ENCODE results near the gene AGRN. TPM values are rescaled to one million over a fixed set of nuclear protein-coding genes. Genes with fewer than 3 reads are reported as not detected.

AGRN gene
- total RNA-seq, 1 donor, result 95.9 TPM

- DNase-seq (ENCODE audit: low read depth), result no peak
- TF ChIP-seq, protein P1, sequence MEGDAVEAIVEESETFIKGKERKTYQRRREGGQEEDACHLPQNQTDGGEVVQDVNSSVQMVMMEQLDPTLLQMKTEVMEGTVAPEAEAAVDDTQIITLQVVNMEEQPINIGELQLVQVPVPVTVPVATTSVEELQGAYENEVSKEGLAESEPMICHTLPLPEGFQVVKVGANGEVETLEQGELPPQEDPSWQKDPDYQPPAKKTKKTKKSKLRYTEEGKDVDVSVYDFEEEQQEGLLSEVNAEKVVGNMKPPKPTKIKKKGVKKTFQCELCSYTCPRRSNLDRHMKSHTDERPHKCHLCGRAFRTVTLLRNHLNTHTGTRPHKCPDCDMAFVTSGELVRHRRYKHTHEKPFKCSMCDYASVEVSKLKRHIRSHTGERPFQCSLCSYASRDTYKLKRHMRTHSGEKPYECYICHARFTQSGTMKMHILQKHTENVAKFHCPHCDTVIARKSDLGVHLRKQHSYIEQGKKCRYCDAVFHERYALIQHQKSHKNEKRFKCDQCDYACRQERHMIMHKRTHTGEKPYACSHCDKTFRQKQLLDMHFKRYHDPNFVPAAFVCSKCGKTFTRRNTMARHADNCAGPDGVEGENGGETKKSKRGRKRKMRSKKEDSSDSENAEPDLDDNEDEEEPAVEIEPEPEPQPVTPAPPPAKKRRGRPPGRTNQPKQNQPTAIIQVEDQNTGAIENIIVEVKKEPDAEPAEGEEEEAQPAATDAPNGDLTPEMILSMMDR (IDR thresholded peaks at IDR 0.05; ENCODE audit: insufficient read depth, low read depth, low read length), result no peak
- H3K4me3 ChIP-seq (ENCODE audit: low read depth, low read length), result no peak overlapping the region
These were observed 11.8 kb downstream of the AGRN start for GRCh38 chr1:1031659-1032235.

GRCh38 chr1:1032424-1032823, 12.5 kb downstream of the AGRN start:
- no peak overlapping the region for H3K4me3 ChIP-seq (ENCODE audit: low read depth, low read length)
- no peak for DNase-seq (ENCODE audit: low read depth)
- TF ChIP-seq, protein P1 (IDR thresholded peaks at IDR 0.05; ENCODE audit: insufficient read depth, low read depth, low read length), result no peak

- TF ChIP-seq, protein P1 (IDR thresholded peaks at IDR 0.05; ENCODE audit: insufficient read depth, low read depth, low read length), result peak; percentile 75
- peak overlapping the region; percentile 54 for H3K4me3 ChIP-seq (ENCODE audit: low read depth, low read length)
- peak; percentile 86 for DNase-seq (ENCODE audit: low read depth)
These were observed 13.2 kb downstream of the AGRN start for GRCh38 chr1:1033009-1033587.

GRCh38 chr1:1033731-1034438, 14.0 kb downstream of the AGRN start:
- peak overlapping the region; percentile 34 for H3K4me3 ChIP-seq (ENCODE audit: low read depth, low read length)
- TF ChIP-seq, protein P1 (IDR thresholded peaks at IDR 0.05; ENCODE audit: insufficient read depth, low read depth, low read length), result no peak
- no peak for DNase-seq (ENCODE audit: low read depth)

DNA sequence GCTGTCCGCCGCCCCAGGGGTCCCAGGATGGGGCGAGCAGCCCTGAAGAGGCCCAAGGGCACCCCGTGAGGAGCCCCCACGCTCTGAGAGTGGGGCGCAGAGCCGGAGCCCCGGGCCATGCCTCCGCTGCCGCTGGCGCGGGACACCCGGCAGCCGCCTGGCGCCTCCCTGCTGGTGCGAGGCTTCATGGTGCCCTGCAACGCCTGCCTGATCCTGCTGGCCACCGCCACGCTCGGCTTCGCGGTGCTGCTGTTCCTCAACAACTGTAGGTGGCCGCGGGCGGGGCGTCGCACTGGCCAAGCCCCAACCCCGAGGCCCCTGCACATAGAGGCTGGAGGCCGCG, 14.5 kb downstream of the AGRN start:
- no peak overlapping the region for H3K4me3 ChIP-seq (ENCODE audit: low read depth, low read length)
- TF ChIP-seq, protein P1 (IDR thresholded peaks at IDR 0.05; ENCODE audit: insufficient read depth, low read depth, low read length), result no peak
- no peak for DNase-seq (ENCODE audit: low read depth)

DNA sequence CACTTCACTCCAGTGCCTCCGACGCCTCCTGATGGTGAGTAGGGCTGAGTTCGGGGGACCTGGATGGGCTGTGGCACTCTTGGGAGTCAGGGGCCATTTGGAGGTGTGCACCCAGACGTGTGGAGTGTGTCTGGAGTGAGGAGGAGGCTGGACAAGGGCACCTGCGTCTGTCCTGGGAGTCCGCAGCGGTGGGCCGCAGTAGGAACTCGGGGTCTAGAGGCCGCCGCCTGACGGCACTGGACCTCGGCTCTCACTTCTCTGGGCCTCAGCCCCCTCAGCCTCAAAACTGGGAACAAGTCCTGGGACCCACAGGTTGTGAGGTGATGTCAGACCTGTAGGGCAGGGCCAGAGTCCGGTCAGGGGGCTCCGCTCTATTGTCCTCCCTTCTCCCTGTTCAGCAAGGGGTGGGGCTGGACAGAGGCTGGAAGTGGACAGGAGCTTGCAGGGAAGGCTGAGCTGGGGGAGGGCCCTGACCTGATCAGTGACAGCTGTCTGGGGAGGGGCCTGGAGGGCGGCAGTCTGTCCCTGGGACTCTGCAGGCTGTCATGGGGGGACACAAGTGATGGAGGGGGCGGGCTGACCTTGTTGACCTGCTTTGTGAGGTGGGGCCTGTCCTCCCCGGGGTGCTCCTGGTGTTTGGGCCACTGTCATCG, 15.5 kb downstream of the AGRN start:
- no peak overlapping the region for H3K4me3 ChIP-seq (ENCODE audit: low read depth, low read length)
- no peak for DNase-seq (ENCODE audit: low read depth)
- TF ChIP-seq, protein P1 (IDR thresholded peaks at IDR 0.05; ENCODE audit: insufficient read depth, low read depth, low read length), result no peak

Data from fibroblast of villous mesenchyme (primary cell).